ENCODE data around the gene SPACDR.

- no peak for TF ChIP-seq POLR2AphosphoS5 (IDR thresholded peaks at IDR 0.05; ENCODE audit: low read depth)
- TF ChIP-seq REST (IDR thresholded peaks at IDR 0.05; ENCODE audit: unreplicated experiment): no peak
- no peak for TF ChIP-seq CTCF (conservative IDR thresholded peaks at IDR 0.05; ENCODE audit: low read depth in 2 of 2)
- no peak for TF ChIP-seq EZH2 (IDR thresholded peaks at IDR 0.05; ENCODE audit: low read depth, unreplicated experiment)
- no peak for TF ChIP-seq NANOG (IDR thresholded peaks at IDR 0.05; ENCODE audit: borderline replicate concordance)
- TF ChIP-seq ZNF462 (CRISPR knock-in tag; IDR thresholded peaks at IDR 0.05): no peak
- TF ChIP-seq CREB1 (CRISPR knock-in tag; IDR thresholded peaks at IDR 0.05; ENCODE audit: low read depth): no peak
- TF ChIP-seq ZNF114 (CRISPR knock-in tag; IDR thresholded peaks at IDR 0.05): no peak
- no peak for TF ChIP-seq STAT1 (IDR thresholded peaks at IDR 0.05; ENCODE audit: unreplicated experiment)
These were observed 19.5 kb downstream of the SPACDR start for GRCh38 chr7:100444311-100445278.

Data from GM23338 (cell line).